ENCODE results near the gene IFI27.
"Not testable (repeated sequence)": the region's sequence is repeated elsewhere in the genome, so short reads cannot be mapped to it uniquely, and the experiment has no call there.

Gene IFI27

GRCh38 chr14:94110552-94111181 lies at the start of gene IFI27:
Gene IFI27, plus strand, starts transcription at chr14:94110736.
- Mint-ChIP-seq H3K36me3 (no peaks in the 10 kb centered on the region), H3K27ac (no peak within 1 kb of the TSS), H3K4me1 (no peaks in the 10 kb centered on the region), H3K27me3 (peaks cover 41% of the 10 kb centered on the region), H3K9me3 (no peaks in the 10 kb centered on the region), H3K4me3 (no peak within 1 kb of the TSS)
- ATAC-seq, result no peak

GRCh38 chr14:94062344-94062940 lies 48.1 kb upstream of the IFI27 start:
- no peaks in the 10 kb centered on the region for H3K27me3 Mint-ChIP-seq
- peaks cover 46% of the 10 kb centered on the region for H3K4me1 Mint-ChIP-seq
- peaks cover 3% of the 10 kb centered on the region for H3K9me3 Mint-ChIP-seq
- H3K4me3 Mint-ChIP-seq, result no peak overlapping the region
- H3K36me3 Mint-ChIP-seq, result peaks cover 67% of the 10 kb centered on the region
- no peak overlapping the region for H3K27ac Mint-ChIP-seq
- ATAC-seq, result no peak

GRCh38 chr14:94066089-94066676 lies 44.4 kb upstream of the IFI27 start:
- ATAC-seq, result no peak
- Mint-ChIP-seq H3K9me3 (peaks cover 19% of the 10 kb centered on the region), H3K27me3 (no peaks in the 10 kb centered on the region), H3K4me3 (no peak overlapping the region), H3K4me1 (peaks cover 74% of the 10 kb centered on the region), H3K27ac (peak overlapping the region; percentile 3), H3K36me3 (peaks cover 76% of the 10 kb centered on the region)

- Mint-ChIP-seq H3K9me3 (peaks cover 29% of the 10 kb centered on the region), H3K4me1 (peaks cover 55% of the 10 kb centered on the region)
Measured at GRCh38 chr14:94072076-94072475, 38.5 kb upstream of the IFI27 start.

GRCh38 chr14:94074534-94074933 lies 36.0 kb upstream of the IFI27 start:
- Mint-ChIP-seq H3K27ac (no peak overlapping the region), H3K27me3 (no peaks in the 10 kb centered on the region), H3K36me3 (peaks cover 76% of the 10 kb centered on the region), H3K4me1 (peaks cover 53% of the 10 kb centered on the region), H3K9me3 (peaks cover 16% of the 10 kb centered on the region), H3K4me3 (no peak overlapping the region)
- no peak for ATAC-seq

More at GRCh38 chr14:94072076-94072475, 38.5 kb upstream of the IFI27 start:
- not testable (repeated sequence) for ATAC-seq, H3K27me3 Mint-ChIP-seq, H3K4me3 Mint-ChIP-seq, H3K27ac Mint-ChIP-seq
- peaks cover 80% of the 10 kb centered on the region for H3K36me3 Mint-ChIP-seq

GRCh38 chr14:94075008-94075407 lies 35.5 kb upstream of the IFI27 start:
- no peak overlapping the region for H3K4me3 Mint-ChIP-seq
- H3K27ac Mint-ChIP-seq, result no peak overlapping the region
- H3K9me3 Mint-ChIP-seq, result peaks cover 16% of the 10 kb centered on the region
- no peaks in the 10 kb centered on the region for H3K27me3 Mint-ChIP-seq
- peaks cover 73% of the 10 kb centered on the region for H3K36me3 Mint-ChIP-seq
- no peak for ATAC-seq
- H3K4me1 Mint-ChIP-seq, result peaks cover 55% of the 10 kb centered on the region

GRCh38 chr14:94077111-94077821 lies 33.3 kb upstream of the IFI27 start:
- no peak for ATAC-seq
- H3K4me3 Mint-ChIP-seq, result no peak overlapping the region
- peaks cover 10% of the 10 kb centered on the region for H3K9me3 Mint-ChIP-seq
- H3K36me3 Mint-ChIP-seq, result peaks cover 53% of the 10 kb centered on the region
- peaks cover 53% of the 10 kb centered on the region for H3K4me1 Mint-ChIP-seq
- no peaks in the 10 kb centered on the region for H3K27me3 Mint-ChIP-seq
- H3K27ac Mint-ChIP-seq, result no peak overlapping the region

GRCh38 chr14:94077823-94078222 lies 32.7 kb upstream of the IFI27 start:
- H3K27me3 Mint-ChIP-seq, result no peaks in the 10 kb centered on the region
- ATAC-seq, result no peak
- H3K9me3 Mint-ChIP-seq, result peaks cover 8% of the 10 kb centered on the region
- no peak overlapping the region for H3K27ac Mint-ChIP-seq
- peaks cover 52% of the 10 kb centered on the region for H3K36me3 Mint-ChIP-seq
- H3K4me1 Mint-ChIP-seq, result peaks cover 56% of the 10 kb centered on the region
- H3K4me3 Mint-ChIP-seq, result no peak overlapping the region

- peaks cover 4% of the 10 kb centered on the region for H3K9me3 Mint-ChIP-seq
- no peak for ATAC-seq
- H3K27ac Mint-ChIP-seq, result peak overlapping the region; percentile 100
- H3K27me3 Mint-ChIP-seq, result no peaks in the 10 kb centered on the region
- peak overlapping the region; percentile 99 for H3K4me3 Mint-ChIP-seq
- H3K4me1 Mint-ChIP-seq, result peaks cover 52% of the 10 kb centered on the region
- peaks cover 42% of the 10 kb centered on the region for H3K36me3 Mint-ChIP-seq
Measured at GRCh38 chr14:94079891-94080620, 30.5 kb upstream of the IFI27 start.

- peak; percentile 100 for ATAC-seq
- H3K27ac Mint-ChIP-seq, result peak within 1 kb of the TSS; percentile 100
- peak within 1 kb of the TSS; percentile 99 for H3K4me3 Mint-ChIP-seq
- peaks cover 35% of the 10 kb centered on the region for H3K36me3 Mint-ChIP-seq
- no peaks in the 10 kb centered on the region for H3K9me3 Mint-ChIP-seq
- H3K27me3 Mint-ChIP-seq, result no peaks in the 10 kb centered on the region
- peaks cover 45% of the 10 kb centered on the region for H3K4me1 Mint-ChIP-seq
Measured at GRCh38 chr14:94080621-94081385, 29.7 kb upstream of the IFI27 start, which contains the start of the genes DDX24 and IFI27L1. Gene DDX24, minus strand, starts transcription at chr14:94081202. Its CDS starts 1,460 bp downstream, at chr14:94079742. Gene IFI27L1, plus strand, starts transcription at chr14:94081310. Its CDS starts 15,628 bp downstream, at chr14:94096938.

- Mint-ChIP-seq H3K27ac (peak overlapping the region; percentile 100), H3K4me1 (peaks cover 45% of the 10 kb centered on the region), H3K9me3 (no peaks in the 10 kb centered on the region), H3K27me3 (no peaks in the 10 kb centered on the region), H3K36me3 (peaks cover 29% of the 10 kb centered on the region), H3K4me3 (peak overlapping the region; percentile 99)
- ATAC-seq, result peak; percentile 40
Measured at GRCh38 chr14:94081386-94081820, 29.1 kb upstream of the IFI27 start.

GRCh38 chr14:94087891-94088290 lies 22.6 kb upstream of the IFI27 start:
- Mint-ChIP-seq H3K4me1 (peaks cover 2% of the 10 kb centered on the region), H3K27ac (no peak overlapping the region), H3K9me3 (no peaks in the 10 kb centered on the region), H3K27me3 (no peaks in the 10 kb centered on the region), H3K4me3 (no peak overlapping the region), H3K36me3 (peaks cover 2% of the 10 kb centered on the region)
- no peak for ATAC-seq

GRCh38 chr14:94088516-94088915 lies 22.0 kb upstream of the IFI27 start:
- H3K27me3 Mint-ChIP-seq, result no peaks in the 10 kb centered on the region
- H3K9me3 Mint-ChIP-seq, result no peaks in the 10 kb centered on the region
- no peak for ATAC-seq
- H3K4me3 Mint-ChIP-seq, result no peak overlapping the region
- H3K27ac Mint-ChIP-seq, result no peak overlapping the region
- no peaks in the 10 kb centered on the region for H3K4me1 Mint-ChIP-seq
- H3K36me3 Mint-ChIP-seq, result no peaks in the 10 kb centered on the region

- Mint-ChIP-seq H3K36me3 (no peaks in the 10 kb centered on the region), H3K4me3 (no peak overlapping the region), H3K4me1 (no peaks in the 10 kb centered on the region), H3K27ac (no peak overlapping the region), H3K9me3 (no peaks in the 10 kb centered on the region), H3K27me3 (no peaks in the 10 kb centered on the region)
- no peak for ATAC-seq
Measured at GRCh38 chr14:94089479-94089878, 21.1 kb upstream of the IFI27 start.

Data from stimulated activated memory B cell treated with anti-CD40 and anti-IgM and Interleukin-4, amounts not matched to agents 10 μg/mL and 1 μg/mL and 100 μg/mL, for 72 hours (primary cell).